HepG2 (cell line): ENCODE results near the gene LOXL3. TPM values are rescaled to one million over a fixed set of nuclear protein-coding genes. Genes with fewer than 3 reads are reported as not detected.

Source experiments
- ATF1 ChIP-seq: IDR thresholded peaks from 2 replicates; pipeline ENCODE4 v1.6.1; 2016; ENCODE audit warnings: mild to moderate bottlenecking, control low read depth
- ATF4 ChIP-seq, 2 experiments: fragments of 450-650 bp in 1 of 2; sonication (generic) in 1 of 2; formaldehyde crosslinking; IDR thresholded peaks; 2 replicates each; pipeline versions ENCODE4 v1.5.0 to v1.8.0; 2020 to 2022; ENCODE audit warnings: mild to moderate bottlenecking in 1 of 2, missing genetic modification reagents in 1 of 2
- HHEX ChIP-seq: IDR thresholded peaks from 2 replicates; pipeline ENCODE4 v1.6.1; 2016; ENCODE audit warnings: control low read depth
- KLF15 ChIP-seq: sonication (generic); formaldehyde crosslinking; IDR thresholded peaks from 2 replicates; pipeline ENCODE4 v1.8.1; 2023; ENCODE audit warnings: borderline replicate concordance, mild to moderate bottlenecking, inconsistent platforms, missing genetic modification reagents, mixed read lengths
- NAIF1 ChIP-seq: sonication (generic); formaldehyde crosslinking; IDR thresholded peaks from 2 replicates; pipeline ENCODE4 v1.5.0; 2020; ENCODE audit warnings: mild to moderate bottlenecking, missing genetic modification reagents, borderline replicate concordance
- NCOA2 ChIP-seq: sonication (generic); formaldehyde crosslinking; IDR thresholded peaks from 2 replicates; pipeline ENCODE4 v1.8.0; 2022; ENCODE audit warnings: inconsistent platforms
- PATZ1 ChIP-seq: sonication (generic); formaldehyde crosslinking; IDR thresholded peaks from 2 replicates; pipeline ENCODE4 v1.4.0; 2020; ENCODE audit warnings: missing genetic modification reagents
- RARA ChIP-seq: IDR thresholded peaks from 2 replicates; pipeline ENCODE4 v1.6.1; 2016; ENCODE audit warnings: missing genetic modification reagents, missing compliant biosample characterization
- SMC3 ChIP-seq: IDR thresholded peaks from 2 replicates; pipeline ENCODE4 v1.6.1; 2011; ENCODE audit warnings: low read length, improper control_type of control experiment
- SNAPC2 ChIP-seq: sonication (generic); formaldehyde crosslinking; IDR thresholded peaks from 2 replicates; pipeline ENCODE4 v1.8.1; 2022; ENCODE audit warnings: mild to moderate bottlenecking, missing genetic modification reagents
- TEAD3 ChIP-seq: optimal IDR thresholded peaks from 2 replicates; pipeline ENCODE3; 2016; ENCODE audit warnings: borderline replicate concordance
- TIGD3 ChIP-seq: sonication (generic); formaldehyde crosslinking; IDR thresholded peaks from 2 replicates; pipeline ENCODE4 v1.5.1; 2020; ENCODE audit warnings: mild to moderate bottlenecking, missing genetic modification reagents, borderline replicate concordance
- ZBTB34 ChIP-seq: sonication (generic); formaldehyde crosslinking; IDR thresholded peaks from 2 replicates; pipeline ENCODE4 v1.8.0; 2022; ENCODE audit warnings: mild to moderate bottlenecking, missing genetic modification reagents
- ZBTB46 ChIP-seq: sonication (generic); formaldehyde crosslinking; IDR thresholded peaks from 2 replicates; pipeline ENCODE4 v1.4.0; 2020; ENCODE audit warnings: mild to moderate bottlenecking, missing genetic modification reagents, borderline replicate concordance
- ZNF547 ChIP-seq: sonication (generic); formaldehyde crosslinking; IDR thresholded peaks from 2 replicates; pipeline ENCODE4 v1.5.1; 2020; ENCODE audit warnings: mild to moderate bottlenecking, missing genetic modification reagents
- ZNF574 ChIP-seq: sonication (generic); formaldehyde crosslinking; IDR thresholded peaks from 2 replicates; pipeline ENCODE4 v1.4.0; 2020; ENCODE audit warnings: missing genetic modification reagents
- ZNF614 ChIP-seq: IDR thresholded peaks from 2 replicates; pipeline ENCODE4 v1.6.1; 2018; ENCODE audit warnings: missing biosample characterization, missing genetic modification reagents, inconsistent platforms, borderline replicate concordance
- ZNF788 ChIP-seq: sonication (generic); formaldehyde crosslinking; IDR thresholded peaks from 2 replicates; pipeline ENCODE4 v1.5.0; 2020; ENCODE audit warnings: mild to moderate bottlenecking, missing genetic modification reagents, borderline replicate concordance
- polyA plus RNA-seq, 8 experiments: library from polyadenylated mRNA; depleted of rRNA in 3 of 8; stranded (reverse) in 7 of 8; unstranded in 1 of 8; fragments of >200 nt; fragmentation: Illumina TruSeq in 4 of 8; extraction: Trizol in 4 of 8; gene quantifications; 2 replicates each; pipeline versions ENCODE4 v1.2.1 to v1.2.3, GENCODE V29; 2011 to 2016; ENCODE audit warnings: low read depth in 4 of 8, missing spikeins in 1 of 8, mixed read lengths in 1 of 8; ENCODE audit not compliant: insufficient read depth in 1 of 8
- total RNA-seq, 5 experiments: library from RNA; depleted of rRNA; stranded (reverse); fragments of >200 nt; fragmentation: Illumina TruSeq; extraction: Trizol; gene quantifications; 2 replicates each; pipeline ENCODE4 v1.2.3, GENCODE V29; 2016; ENCODE audit warnings: low read depth in 1 of 5

The LOXL3 gene
- total and polyA plus RNA-seq, 2 of the 13 experiments (the other 11 are each of a cell fraction or from before 2014, with no cell fraction given), result 0.55 to 6.5 TPM

GRCh38 chr2:74501335-74502071 is 52.2 kb downstream of the LOXL3 start (continued):
- TF ChIP-seq KLF15 (CRISPR knock-in tag) (no peak), NCOA2 (CRISPR knock-in tag) (no peak), TIGD3 (CRISPR knock-in tag) (no peak), TEAD3 (CRISPR knock-in tag) (peak; percentile 33), SNAPC2 (CRISPR knock-in tag) (0 out of 2 replicates have a peak, but pooled peaks have one; percentile 27), ZNF788 (CRISPR knock-in tag) (no peak), ZNF547 (CRISPR knock-in tag) (no peak), SMC3 (no peak), NAIF1 (CRISPR knock-in tag) (no peak), ATF4 (CRISPR knock-in tag; IDR thresholded peaks at IDR 0.05) (no peak), ZBTB34 (CRISPR knock-in tag) (0 out of 2 replicates have a peak, but pooled peaks have one; percentile 6), ZBTB46 (CRISPR knock-in tag) (0 out of 2 replicates have a peak, but pooled peaks have one; percentile 5), ZNF614 (CRISPR knock-in tag) (no peak), RARA (CRISPR knock-in tag) (no peak), ZNF574 (CRISPR knock-in tag) (no peak), ATF1 (no peak), PATZ1 (peak; percentile 6; the same call in 1 of the 2 replicates), HHEX (CRISPR knock-in tag) (no peak)
